ENCODE results near the gene DMRTC2.
A peak's percentile ranks its signal among the peaks of the same experiment; 100 is the strongest.

Gene DMRTC2

DNA sequence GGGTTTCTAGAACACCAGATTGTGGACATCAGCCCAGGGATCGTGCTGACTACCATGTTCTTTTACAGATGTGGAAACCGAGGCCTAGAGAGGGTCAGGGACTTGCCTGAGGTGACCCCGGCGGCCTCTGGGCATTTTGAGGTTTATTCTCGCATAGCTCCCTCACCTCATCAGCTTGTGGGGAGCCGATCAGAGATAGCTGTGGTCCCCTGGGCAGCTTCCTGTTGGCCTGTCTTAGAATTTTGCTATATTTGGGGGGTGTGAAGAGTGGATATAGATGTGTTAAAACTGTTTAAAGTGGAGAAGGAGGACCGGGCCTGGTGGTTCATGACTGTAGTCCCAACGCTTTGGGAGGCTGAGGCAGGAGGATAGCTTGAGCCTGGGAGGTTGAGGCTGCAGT, 45.1 kb downstream of the DMRTC2 start:
- DNase-seq (ENCODE audit: low read depth, low spot score), result no peak

DNA sequence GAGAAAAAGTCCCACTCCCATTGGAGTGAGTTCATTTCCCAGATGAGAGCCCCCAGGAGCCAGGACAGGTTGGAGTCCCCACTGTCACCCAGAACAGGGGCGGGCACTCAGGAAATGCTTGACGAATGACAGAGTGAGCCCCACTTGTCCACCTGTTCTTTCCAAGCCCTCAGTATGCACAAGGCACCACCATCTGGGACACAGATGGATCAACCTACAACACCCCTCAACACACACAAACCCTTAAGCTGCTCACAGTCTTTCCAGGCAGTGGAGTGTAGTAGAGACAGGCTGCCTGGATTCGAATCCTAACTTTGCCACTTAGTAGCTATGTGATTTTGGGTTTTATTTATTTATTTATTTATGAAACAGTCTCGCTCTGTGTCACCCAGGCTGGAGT, 46.1 kb downstream of the DMRTC2 start:
- DNase-seq (ENCODE audit: low read depth, low spot score), result no peak

DNA sequence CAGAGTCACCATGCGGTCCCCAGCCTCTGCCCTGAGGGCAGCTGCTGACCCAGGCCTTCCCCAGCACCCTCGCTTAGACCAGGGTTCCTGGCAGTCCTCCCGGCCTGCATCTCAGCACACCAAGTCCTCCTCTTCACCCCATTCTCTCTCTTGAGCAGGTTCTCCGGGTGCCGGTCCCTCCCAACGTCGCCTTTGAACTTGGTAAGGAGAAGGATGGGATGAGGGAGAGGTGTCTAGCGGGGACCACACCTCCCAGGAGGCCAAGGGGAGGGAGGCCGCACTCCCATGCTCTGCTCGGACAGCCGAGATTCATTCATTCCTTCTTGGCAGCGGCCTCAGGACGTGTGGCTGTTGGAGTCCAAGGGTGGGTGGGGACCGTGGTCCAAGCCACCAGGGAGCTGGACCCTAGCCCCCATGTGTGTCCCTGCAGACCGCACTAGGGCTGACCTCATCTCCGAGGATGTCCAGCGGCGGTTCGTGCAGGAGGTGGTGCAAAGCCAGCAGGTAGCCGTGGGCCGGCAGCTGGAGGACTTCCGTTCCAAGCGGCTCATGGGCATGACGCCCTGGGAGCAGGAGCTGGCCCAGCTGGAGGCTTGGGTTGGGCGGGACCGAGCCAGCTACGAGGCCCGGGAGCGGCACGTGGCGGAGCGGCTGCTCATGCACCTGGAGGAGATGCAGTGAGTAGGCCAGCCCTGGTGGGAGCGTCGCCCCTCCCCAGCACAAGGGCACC, 47.5 kb downstream of the DMRTC2 start:
- no peak for DNase-seq (ENCODE audit: low read depth, low spot score)

DNA sequence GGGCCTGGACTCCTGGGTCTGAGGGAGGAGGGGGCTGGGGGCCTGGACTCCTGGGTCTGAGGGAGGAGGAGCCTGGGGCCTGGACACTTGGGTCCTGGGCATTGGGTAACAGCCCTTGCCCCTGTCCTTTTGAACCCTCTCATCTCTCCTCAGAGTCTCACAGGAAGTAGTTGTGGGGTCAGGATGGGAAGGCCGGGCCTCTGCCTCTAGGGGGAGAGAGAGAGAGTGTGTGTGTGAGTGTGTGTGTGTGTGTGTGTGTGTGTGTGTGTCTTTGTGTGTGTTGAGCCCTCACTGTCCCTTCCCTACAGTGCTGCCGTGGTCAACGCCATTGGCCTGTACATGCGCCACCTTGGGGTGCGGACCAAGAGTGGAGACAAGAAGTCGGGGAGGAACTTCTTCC, 49.1 kb downstream of the DMRTC2 start:
- peak; percentile 47 for DNase-seq (ENCODE audit: low read depth, low spot score)

DNA sequence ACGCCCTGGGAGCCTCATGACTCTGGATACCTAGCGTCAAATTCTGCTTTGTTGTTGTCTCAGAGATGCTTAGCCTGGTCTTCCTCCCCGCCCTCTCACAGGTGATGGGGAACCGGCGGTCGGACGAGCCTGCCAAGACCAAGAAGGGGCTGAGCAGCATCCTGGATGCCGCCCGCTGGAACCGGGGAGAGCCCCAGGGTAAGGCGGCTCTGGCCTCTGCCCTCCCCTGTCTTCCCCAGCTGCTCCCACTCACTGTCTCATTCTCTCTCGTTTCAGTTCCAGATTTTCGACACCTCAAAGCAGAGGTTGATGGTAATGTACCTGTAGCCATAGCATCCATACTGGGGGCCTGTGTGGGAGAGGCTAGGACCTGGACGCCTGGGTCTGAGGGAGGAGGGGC, 49.5 kb downstream of the DMRTC2 start:
- no peak for DNase-seq (ENCODE audit: low read depth, low spot score)

DNA sequence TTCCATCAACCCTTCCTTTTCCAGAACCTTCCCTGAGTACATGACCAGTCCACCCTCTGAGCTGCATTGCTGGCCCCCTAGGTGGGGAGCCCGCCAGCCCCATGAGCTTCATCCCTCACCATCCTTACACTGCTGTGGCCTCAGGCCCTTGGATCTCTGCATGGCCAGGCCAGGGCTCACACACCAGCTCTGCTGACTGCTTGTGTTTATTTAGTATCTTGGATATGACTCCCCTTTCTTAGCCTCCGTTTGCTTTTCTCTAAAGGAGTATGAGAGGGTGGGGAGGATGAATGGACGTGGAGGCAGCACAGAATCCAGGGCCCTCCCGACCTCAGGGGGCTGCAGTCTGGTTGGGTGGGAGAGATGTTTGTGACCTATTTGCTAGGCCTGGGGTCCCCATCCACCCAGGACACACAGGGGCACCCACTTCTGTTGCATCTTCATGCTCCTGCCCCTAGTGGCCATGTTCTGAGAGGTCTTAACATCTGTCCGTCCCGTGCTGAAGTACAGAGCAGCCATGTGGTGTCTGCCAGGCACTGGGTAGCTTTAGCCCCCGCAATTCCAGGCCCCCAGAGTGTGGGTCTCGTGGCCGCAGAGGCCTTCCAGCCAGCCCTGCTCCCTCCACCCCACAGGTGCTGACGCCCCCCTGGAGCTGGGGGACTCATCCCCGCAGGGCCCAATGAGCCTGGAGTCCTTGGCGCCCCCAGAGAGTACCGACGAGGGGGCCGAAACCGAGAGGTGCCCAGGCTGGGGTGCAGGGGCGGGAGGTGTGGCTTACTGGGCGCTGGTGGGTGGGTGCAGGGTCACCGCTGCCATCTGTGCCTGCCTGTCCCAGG, 51.1 kb downstream of the DMRTC2 start:
- no peak for DNase-seq (ENCODE audit: low read depth, low spot score)

DNA sequence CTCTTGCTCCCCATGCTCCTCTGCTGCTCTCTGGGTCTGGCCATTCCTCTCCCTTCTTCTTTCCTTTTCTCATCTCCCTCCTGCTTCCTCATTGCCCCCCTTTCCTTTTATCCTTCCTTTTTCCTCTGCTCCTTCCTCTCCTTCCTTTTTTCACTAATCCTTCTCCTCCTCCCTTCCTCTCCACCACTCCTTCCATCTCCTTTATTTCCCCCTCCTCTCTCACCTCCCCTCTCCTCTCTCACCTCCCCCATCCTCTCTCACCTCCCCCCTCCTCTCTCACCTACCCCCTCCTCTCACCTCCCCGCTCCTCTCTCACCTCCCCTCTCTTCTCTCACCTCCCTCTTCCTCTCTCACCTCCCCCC, 51.7 kb downstream of the DMRTC2 start:
- no peak for DNase-seq (ENCODE audit: low read depth, low spot score)

DNA sequence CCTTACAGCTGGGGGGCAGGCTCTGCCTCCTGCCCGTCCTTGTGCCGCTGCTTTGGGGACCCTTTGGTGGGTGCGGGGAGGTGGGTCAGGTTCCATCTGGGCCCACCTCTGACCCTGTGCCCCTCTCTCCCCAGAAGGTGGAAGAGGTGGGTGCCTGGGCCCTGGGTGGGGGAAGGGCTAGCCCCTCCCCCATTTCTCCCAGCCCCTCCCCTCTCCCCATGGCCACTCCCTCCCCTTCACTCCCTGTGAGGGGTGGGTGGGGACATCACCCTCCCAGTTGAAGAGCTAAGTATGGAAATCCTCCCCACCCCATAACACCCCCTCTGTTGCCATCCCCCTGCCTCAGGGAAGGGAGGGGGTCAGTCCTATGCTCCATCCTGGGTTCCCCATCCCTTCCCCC, 52.3 kb downstream of the DMRTC2 start:
- DNase-seq (ENCODE audit: low read depth, low spot score), result no peak

DNA sequence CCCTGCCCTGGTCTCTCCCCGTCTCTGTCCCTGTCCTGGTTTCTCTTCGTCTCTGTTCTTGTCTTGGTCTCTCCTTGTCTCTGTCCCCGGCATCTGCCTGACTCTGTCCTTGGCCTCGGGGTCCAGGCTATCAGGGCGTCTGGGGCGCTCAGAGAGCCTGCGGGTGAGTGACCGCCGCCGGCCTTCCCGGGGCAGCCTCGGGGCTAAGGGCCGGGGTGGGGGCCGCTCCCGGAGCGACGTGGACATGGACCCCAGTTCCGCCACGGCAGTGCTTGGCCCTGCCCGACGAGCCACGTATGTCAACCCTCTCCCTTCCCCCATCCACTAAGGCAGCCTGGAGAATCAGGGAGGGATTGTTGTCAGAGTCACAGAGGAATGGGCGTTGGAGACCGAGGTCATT, 53.0 kb downstream of the DMRTC2 start:
- DNase-seq (ENCODE audit: low read depth, low spot score), result no peak

DNA sequence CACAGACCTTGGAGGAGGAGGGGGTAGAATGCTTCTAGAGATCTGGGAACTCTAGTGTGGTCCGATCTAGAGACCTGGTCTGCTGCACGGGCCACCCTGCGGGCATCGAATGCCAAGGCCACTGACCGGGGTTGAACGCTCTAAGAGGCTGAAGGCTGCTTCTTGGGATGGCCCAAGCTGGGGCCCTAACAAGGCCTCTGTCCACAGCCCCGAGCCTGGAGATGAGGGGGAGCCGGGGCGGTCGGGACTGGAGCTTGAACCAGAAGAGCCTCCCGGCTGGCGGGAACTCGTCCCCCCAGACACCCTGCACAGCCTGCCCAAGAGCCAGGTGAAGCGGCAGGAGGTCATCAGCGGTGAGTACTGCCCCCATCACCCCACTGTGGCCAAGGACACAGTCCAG, 53.4 kb downstream of the DMRTC2 start:
- DNase-seq (ENCODE audit: low read depth, low spot score), result no peak

Measured in ELF-1 (cell line).